Mucosa of gallbladder (tissue), 1 donor: Measurements from ENCODE around the gene TANC1. TPM values are rescaled to one million over a fixed set of nuclear protein-coding genes. Genes with fewer than 3 reads are reported as not detected.
"Not testable (repeated sequence)": the region's sequence is repeated elsewhere in the genome, so short reads cannot be mapped to it uniquely, and the experiment has no call there.

Experiments used
- DNase-seq: peaks from one replicate; pipeline ENCODE4 v3.0.0-alpha.2; 2020; ENCODE audit warnings: low spot score
- total RNA-seq: library from RNA; stranded (reverse); gene quantifications from one replicate; pipeline ENCODE4 v1.2.1, GENCODE V29; 2021
- donor health status: DM: no; HTN: no; CAD: no.

Gene TANC1
- total RNA-seq, 1 donor from 2014 or later = 40.1 TPM

DNA sequence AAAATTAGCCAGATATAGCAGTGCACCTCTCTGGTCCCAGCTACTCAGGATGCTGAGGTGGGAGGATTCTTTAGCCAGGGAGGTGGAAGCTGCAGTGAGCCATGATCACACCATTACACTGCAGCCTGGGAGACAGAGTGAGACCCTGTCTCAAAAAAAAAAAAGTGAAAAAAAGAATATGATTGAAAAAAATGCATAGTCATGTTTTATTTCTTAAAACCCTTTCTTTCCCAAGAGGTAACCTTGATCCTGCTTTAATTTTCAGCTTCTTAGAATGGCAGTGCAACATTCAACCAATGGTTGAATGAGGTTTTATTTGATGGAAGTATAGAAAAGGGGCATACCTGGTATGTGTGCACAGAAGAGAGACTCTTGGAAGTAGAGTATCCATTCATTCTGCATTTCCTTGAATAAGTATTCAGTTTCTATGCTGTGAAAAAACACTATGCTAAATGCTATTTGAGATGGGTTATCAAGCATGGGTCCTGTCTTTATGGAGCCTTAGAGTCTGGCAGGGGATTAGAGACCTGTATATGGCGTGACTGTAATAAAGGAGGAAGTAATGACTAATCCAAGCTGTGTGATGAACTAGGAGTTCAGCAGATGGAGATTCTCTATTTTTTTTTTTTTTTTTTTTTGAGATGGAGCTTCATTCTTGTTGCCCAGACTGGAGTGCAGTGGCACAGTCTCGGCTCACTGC is 171.8 kb downstream of the TANC1 start:
- DNase-seq = no peak

DNA sequence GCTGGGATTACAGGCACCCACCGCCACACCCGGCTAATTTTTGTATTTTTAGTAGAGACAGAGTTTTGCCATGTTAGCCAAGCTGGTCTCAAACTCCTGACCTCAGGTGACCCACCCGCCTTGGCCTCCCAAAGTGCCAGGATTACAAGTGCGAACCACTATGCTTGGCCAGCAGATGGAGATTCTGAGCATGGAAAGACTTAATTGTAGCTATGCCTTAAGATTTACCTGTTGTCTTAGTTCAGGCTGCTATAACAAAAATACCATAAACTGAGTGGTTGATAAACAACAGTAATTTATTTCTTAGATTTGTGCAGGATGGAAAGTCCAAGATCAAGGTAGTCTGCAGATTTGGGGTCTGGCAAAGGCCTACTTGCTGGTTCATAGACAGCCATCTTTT is 172.4 kb downstream of the TANC1 start:
- DNase-seq = not testable (repeated sequence)

DNA sequence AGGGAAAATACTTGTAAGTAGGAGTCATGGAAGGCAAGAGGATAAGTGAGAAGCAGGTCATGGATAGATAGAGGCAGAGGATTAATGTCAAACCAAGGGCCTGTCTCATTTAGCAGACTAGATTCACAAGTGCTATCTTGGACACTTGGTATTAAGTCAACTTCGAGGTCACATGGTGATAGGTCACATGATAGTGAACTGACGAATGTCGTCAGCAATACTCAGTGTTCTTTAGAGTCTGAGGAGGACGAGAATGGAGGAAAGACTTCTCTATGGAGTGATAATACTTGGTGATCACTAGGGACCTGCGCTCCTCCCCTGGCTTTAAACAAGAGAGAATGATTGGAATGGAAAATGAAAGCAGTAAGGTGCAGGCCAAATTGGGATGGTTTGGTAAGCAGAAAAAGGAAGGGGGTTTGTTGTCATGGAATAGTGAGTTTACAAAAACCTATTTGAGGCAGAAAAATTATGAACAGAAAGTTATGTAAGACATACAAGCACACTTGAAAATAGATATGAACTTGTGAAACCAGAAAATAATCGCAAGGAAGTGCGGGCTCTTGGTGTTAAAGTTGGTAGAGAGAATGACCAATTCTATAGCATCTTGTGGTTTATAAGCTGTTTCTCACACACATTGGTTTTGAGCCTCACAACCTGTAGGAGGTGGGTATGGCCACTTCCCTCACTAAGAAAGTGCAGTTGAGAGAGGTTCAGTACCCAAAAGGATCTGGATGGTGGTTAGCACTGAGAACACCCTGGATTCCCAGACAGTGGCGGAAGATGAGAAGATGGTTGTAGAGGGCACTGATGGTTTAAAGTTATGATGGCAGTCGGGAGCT is 176.6 kb downstream of the TANC1 start:
- no peak for DNase-seq

DNA sequence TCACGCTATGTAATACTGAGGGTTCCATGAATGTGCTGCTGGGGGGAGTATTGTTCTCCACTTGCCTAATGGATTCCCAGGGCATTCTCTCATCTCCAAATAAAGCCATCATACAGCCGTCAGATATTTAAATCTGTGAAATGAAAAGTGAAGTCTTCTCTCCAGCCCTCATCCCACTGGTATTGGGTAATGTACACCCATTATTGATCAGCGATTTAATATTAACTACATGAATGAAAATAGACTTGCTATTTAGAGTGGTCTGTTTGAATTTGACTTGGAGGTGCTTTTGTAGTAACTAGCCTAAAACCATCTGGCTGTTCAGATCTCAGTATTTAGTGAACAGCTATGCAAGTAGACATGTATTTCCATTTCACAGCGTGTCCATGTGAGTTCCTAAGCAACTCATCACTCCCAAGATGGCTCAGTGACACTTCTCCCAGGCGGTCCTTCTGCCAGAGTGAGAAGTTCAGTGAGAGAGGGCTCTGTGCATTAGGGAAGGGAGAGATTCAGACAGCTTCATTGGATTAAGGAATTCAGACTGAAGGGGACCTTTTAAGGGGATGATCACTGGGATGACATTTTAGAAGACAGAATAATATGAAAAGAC is 177.4 kb downstream of the TANC1 start:
- no peak for DNase-seq

DNA sequence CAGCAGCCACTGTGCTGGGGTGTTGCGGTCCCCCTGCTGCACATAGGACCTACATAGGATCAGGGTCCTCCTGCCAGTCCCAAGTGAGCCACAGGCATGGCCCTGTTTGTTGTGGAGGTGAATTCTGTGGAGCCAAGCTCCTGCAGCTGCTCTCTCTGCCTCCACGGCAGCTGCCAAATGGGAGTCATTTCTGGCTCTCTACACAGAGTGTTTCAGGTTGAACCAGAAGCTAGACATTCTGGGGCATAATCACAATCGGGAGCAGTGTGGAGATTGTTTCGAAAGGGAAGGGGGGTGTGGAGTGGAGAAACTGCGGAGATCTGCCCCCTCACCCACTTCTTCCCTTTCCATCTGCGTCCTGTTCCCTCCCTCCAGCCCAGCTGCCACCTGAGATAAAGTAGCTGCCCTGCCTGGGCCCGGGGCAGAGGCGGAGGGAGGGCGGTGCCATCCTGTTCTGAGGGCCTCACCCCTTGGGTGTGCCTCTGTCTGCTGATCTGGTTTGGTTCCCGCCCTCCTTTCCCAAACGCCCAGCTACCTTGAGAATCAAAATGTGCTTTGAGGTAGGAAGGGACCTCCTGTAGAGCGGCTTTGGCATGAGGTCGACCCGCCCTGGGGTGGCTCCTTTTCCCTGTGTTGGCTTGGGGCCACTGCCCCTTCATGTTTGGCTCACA is 178.7 kb downstream of the TANC1 start:
- DNase-seq = peak; percentile 61

DNA sequence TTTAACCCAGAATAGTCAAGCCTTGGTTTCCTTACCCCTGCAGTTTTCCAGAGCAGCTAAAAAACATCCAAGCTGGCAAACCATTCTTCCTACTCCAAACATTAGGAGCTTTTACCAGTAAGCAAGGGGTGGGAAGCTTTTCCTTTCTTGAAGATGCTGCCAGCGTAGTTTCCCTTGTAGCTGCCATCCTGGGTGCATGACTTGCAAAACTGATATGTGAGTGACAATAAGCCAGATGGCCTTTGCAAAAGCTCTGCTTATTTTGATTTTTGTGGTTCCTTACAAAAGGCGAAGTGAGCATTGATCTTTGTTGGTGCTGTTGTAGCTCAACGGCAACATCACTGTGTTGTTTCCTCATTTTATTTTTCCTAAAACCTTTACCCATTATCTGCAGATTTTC is 179.2 kb downstream of the TANC1 start:
- DNase-seq = no peak

DNA sequence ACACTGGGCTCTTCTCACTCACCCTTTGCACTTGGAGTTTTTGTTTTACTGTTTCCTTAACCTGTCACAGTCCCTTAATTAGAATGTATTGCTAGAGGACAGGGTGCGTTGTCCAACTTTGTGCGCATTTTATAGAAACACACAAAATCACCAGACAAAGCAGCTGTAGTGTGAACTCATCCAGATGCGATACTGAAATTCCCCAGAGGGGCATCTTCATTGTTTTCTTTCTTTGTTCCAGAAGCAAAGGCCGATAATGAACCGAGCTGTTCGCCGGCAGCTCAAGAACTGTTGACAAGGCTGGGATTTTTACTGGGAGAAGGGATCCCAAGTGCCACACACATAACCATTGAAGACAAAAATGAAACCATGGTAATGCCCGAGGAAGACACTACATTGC is 180.5 kb downstream of the TANC1 start:
- no peak for DNase-seq

DNA sequence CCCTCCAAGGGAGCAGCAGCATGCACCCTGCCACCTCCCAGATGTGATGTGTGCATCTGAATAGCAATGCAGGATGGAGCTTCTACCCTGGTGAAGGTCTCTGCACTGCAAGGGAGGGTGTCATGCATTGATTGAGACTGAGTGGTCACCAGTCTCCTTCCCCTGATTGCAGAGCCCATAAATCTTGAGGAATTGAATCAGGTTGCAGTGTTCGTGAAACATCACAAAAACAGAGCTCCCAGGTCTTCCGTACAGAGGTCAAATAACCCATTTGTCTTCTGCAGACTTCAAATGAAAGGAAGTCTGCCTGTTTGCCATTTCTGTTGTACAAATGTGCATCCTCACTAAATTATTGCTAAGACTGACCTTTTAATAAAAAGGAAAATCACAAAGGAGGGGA is 181.3 kb downstream of the TANC1 start:
- DNase-seq = no peak

DNA sequence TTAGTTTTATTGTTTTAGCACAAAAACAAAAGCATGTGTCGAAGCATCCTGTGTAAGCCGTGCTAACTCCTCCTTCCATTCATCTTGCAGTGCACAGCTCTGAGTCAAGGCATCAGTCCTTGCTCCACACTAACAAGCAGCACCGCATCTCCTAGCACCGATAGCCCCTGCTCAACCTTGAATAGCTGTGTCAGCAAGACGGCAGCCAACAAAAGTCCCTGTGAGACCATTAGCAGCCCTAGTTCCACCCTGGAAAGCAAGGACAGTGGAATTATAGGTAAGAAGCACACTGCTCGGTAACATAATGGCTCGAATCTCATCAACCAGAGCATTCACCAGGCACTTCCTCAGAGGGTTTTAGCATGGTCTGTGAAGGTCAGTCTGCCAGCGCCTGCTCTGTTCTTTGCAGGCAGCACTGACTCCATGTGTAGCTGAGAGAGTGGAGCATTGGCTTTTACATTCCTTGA is 181.9 kb downstream of the TANC1 start:
- DNase-seq = no peak

DNA sequence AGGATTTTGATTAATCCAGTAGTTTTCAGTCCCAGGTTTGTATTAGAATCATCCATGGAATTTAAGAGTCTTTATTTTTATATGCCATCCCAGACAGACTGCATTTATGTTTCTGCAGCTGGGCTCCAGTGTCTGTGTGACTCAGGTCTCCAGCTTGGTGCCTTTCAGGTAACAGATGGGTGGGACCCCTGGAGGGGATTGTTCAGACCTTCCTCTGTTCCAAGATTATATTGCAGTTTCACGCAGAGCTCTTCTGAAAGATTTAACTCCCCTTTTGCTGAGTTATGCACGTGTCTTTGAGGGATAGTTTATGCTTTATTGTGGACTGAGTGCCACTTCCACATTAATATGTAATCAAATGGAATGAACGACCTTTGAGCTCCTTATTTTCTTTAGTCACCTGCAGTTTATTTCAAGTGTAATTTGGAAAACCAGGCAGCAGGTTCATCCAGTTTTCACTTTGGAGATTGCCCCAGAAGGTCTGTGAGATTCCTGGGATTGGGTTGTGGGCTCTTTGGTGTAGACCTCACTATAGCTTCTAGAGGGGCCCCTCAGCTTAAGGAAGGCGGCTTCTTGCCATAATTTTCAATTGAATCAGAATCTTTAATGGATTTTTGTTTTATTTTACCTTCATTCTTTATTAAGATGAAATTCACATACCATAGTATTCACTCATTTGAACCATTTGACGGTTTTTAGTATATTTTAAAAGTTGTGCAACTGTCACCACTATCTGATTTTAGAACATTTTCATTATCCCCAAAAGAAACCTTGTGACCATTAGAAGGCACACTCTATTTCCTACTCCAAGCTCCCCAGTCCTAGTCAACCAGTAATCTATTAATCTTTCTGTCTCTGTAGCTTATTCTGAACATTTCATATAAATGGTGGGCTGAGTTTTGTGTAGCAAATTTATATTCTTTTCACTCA is 183.0 kb downstream of the TANC1 start:
- DNase-seq = no peak

DNA sequence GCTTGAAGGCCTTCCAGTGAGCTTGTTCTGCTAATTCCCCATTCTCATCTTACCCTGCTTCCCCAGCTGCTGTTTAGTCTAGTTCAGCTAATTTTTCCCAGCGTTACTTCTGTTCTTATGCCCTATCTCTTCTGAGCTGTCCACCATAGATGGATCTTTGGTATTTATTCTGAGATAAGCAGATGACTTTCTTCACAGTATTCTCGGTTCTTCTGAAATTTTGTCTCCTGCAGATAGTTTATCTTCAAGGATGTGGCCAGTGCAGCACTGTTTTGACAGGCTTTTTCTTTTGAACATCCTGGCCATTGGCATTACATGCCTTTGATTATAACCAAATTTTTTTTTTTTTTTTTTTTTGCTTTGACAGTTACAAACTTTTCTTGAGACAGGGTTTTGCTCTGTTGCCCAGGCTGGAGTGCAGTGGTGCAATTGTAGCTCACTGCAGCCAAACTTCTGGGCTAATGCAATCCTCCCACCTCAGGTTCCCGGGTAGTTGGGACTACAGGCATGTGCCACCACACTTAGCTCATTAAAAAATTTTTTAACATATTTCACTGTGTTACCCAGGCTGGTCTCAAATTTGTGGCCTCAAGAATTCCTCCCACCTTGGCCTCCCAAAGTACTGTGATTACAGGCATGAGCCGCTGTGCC is 183.8 kb downstream of the TANC1 start:
- DNase-seq = no peak

DNA sequence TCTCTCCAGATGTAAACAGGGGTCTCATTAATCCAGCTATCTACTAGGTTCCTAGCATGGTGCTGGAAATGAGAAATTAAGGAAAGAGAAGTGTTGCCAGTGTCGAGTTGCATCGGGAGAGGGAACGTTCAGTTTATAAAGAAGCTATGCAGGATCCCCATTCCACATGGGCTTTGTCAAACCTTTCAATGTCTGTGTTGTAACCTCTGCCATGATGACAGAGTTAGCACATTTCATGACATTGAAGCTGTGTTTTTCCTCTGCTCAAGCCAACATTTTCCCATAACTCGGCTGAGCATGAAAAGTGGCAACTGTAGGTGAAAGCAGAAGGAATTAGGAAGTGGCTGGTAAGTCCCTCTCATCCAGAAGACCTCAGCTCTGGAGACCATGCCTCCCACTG is 184.6 kb downstream of the TANC1 start:
- no peak for DNase-seq

DNA sequence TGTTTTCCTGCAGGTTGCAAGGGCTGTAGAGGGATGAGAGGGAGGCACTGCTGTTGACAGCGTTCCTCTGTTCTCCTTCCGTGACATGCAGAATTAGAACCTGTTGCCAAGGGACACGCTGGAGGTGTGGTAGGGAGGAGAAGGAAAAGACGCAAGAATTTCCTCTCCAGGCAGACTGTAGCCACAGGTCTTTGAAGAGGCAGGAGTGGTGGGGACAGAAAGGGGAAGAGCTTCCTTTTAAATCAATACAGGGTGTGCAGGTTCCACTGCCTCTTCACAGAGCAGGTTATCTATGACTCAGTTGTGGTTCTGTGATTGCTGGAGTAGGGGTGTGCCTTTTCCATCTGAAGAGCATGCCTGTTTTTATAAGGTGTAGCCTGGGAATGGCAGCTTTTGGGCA is 185.0 kb downstream of the TANC1 start:
- peak; percentile 74 for DNase-seq

DNA sequence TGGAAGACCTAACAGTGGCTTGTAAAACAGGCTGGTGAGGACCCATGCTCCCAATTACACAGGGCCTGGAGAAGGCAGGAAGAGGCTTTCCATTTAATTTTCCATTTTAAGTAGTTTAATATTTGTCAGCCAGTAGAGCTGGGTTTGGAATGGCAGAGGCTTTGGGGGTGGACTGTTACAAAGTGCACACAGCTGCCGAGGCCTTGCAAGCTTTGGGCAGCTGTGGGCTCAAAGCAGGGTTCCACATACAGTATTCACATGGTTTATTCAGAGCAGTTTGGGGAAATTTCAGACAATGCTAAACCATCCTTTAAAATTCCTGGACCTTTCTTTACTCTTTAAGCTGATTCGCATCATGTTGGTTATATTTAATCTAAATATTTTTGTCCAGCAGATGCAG is 185.5 kb downstream of the TANC1 start:
- no peak for DNase-seq

DNA sequence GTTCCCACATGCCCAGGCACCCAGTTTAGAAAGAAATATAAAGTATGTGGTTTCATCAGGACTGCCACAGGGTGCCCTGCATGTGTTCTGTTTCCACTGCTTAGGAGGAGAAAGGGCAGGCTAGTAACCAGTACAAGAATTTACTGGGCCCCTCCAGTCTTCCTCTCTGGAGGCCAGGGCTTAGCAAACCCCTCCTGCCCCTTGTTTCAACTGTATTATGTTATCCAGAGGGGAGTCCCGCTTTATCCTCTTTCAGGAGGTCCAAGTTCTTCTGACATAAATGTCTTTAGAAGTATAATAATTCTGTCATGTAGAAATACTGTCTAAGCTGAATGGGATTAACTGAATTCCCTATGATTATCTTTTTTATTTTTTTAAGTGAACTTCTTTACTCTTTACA is 185.9 kb downstream of the TANC1 start:
- DNase-seq = no peak

DNA sequence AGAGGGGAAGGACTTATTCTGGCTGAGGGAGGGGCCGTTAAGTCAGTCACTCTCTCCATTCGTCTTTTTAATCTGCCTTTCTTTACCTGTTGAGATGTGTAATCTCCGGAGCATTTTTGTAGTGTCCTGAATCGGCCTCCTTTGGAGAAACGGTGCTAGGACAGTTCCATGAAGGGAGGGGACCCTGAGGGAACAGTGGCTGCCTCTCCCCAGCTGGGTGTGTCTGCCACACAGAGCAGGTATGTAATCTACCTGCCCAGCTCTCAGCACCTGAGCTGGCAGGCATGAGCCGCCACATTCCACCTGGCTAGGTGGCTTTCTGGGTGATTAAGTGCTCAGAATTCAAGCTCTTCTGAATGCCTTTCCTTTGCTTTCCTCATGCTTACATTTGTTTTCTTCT is 186.9 kb downstream of the TANC1 start:
- peak; percentile 66 for DNase-seq

DNA sequence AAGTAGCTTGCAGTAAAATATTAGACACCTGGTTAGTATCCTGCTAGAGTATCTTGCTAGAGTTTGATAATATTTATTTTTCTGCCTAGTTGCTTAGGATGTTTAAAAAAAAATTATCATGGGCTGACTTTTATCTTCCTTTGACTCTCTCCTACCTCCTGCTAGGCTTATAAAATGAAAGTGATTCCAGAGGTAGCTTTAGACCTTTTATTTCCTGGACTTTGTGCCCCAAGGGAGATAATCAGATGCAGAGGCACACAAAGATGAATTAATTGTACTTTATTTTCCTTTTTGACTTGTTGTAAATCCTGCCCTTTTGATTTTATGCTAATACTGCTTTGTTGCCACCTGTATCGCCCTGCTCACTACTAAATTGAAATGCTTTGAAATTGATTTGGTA is 187.4 kb downstream of the TANC1 start:
- DNase-seq = no peak

DNA sequence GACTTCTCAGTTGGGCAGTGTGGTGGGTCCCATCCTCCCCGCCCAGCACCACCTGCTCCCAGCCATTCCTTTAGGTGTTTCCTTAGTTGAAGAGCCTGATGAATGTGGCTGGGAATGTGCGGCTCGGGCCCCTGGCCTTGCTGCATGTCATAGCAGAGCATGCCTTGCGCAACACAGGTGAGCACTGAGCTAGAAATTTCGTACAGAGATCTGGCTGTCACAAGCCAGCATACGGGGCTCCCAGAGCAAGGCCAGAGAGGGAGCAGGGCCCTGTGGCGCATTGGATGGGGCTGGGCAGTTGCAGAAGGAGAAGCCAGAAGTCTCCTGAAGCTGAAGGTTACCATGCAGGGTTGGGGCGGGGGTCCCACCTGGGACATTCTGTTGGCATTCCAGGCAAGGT is 188.4 kb downstream of the TANC1 start:
- no peak for DNase-seq

DNA sequence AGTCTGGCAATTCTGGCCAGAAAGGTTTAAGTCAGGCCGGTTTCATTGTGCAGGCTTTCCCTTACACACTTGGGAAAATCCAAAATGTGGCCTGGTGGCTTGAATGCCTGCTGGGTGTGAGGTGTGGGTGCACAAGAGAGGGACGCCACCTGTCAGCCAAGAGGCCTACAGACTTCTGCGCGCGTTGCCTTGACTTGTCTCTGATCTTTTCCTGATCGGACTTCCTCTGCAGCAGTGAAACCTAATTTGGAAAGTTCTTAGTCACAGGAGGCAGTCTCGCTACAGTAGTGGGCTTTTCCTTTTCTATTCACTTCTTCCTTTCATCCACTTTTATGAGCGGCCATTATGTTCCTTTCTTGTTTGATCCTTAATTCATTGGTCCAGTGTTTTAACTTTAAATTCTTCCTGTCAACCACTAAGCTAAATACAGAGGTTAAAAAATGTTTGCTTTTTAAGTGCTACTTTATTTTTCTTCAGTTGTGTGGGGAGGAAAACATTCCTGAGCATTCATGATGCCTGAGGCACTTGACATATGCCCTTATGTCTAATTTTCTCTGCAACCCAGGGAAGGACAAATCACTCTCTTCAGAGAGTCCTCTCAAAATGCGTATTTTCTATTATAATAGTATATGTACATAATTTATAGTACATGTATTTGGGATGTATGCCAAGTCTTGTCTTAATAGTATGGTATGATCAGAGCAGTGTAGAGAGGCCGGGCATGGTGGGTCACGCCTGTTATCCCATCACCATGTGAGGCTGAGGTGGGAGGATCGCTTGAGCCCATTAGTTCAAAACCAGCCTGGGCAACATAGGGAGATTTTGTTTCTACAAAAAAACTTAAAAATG is 189.1 kb downstream of the TANC1 start:
- DNase-seq = no peak

DNA sequence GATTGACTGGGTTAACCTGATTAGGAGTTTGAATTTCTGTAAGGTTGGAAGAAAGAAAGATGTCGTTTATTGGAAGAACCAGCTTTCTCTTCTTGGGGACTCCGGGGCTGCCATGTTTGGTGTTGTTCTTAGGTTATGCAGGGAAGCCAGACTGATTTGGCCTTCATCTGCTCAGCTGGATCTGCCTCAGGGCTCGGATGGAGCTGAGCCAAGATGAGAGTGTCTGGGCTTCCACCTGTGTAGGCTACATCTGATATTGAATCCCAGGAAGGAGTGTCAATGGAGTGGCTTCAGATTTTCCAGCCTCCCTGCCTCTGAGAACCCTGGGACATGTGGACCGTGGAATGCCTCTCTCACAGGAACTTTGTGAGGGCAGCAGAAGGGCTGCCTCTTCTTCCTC is 192.0 kb downstream of the TANC1 start:
- no peak for DNase-seq
